GM21423 (cell line): ENCODE data around the gene NOP16.
A peak's percentile ranks its signal among the peaks of the same experiment; 100 is the strongest.

ENCODE experiments used
- ATAC-seq: cut with Tn5 transposase; IDR thresholded peaks from one replicate; pipeline ENCODE4 v1.9.1; 2021; ENCODE audit warnings: mild to moderate bottlenecking, moderate library complexity; ENCODE audit not compliant: unreplicated experiment

NOP16 gene

GRCh38 chr5:176388003-176388443 lies 375 bp downstream of the NOP16 start:
- no peak for ATAC-seq

GRCh38 chr5:176387384-176387925 lies 943 bp downstream of the NOP16 start:
- no peak for ATAC-seq

GRCh38 chr5:176386491-176386890 lies 1.9 kb downstream of the NOP16 start:
- no peak for ATAC-seq

GRCh38 chr5:176384991-176385390 lies 3.4 kb downstream of the NOP16 start:
- no peak for ATAC-seq

- no peak for ATAC-seq
These were observed 4.0 kb downstream of the NOP16 start for GRCh38 chr5:176384366-176384930.

- no peak for ATAC-seq
These were observed 4.4 kb downstream of the NOP16 start for GRCh38 chr5:176383961-176384360.

GRCh38 chr5:176383248-176383905 lies 5.0 kb downstream of the NOP16 start:
- no peak for ATAC-seq

GRCh38 chr5:176382721-176383120 lies 5.7 kb downstream of the NOP16 start:
- ATAC-seq = no peak

- no peak for ATAC-seq
These were observed 6.4 kb downstream of the NOP16 start for GRCh38 chr5:176381979-176382378.

- ATAC-seq = no peak
These were observed 7.0 kb downstream of the NOP16 start for GRCh38 chr5:176381423-176381822.

GRCh38 chr5:176379881-176380280 lies 8.5 kb downstream of the NOP16 start:
- peak; percentile 60 for ATAC-seq

GRCh38 chr5:176373100-176373818 lies 15.1 kb downstream of the NOP16 start:
- ATAC-seq = no peak

GRCh38 chr5:176371621-176372539 lies 16.5 kb downstream of the NOP16 start:
- ATAC-seq = no peak

GRCh38 chr5:176369934-176370711 lies 18.3 kb downstream of the NOP16 start:
- ATAC-seq = no peak

- ATAC-seq = no peak
These were observed 19.7 kb downstream of the NOP16 start for GRCh38 chr5:176368726-176369125.

- no peak for ATAC-seq
These were observed 22.0 kb downstream of the NOP16 start for GRCh38 chr5:176366232-176366894.

GRCh38 chr5:176365351-176366231 lies 22.8 kb downstream of the NOP16 start, which contains the start of gene ARL10:
Gene ARL10, plus strand, starts transcription at chr5:176365487. Its CDS starts 77 bp downstream, at chr5:176365564.
- ATAC-seq = peak; percentile 34

- ATAC-seq = no peak
These were observed 23.5 kb downstream of the NOP16 start for GRCh38 chr5:176364765-176365350.
